ENCODE results near the gene GPR180.

The GPR180 gene

GRCh38 chr13:94657167-94657566, 55.5 kb downstream of the GPR180 start:
- no peak for DNase-seq

- no peak for DNase-seq
Observed at GRCh38 chr13:94658926-94659597, 57.4 kb downstream of the GPR180 start.

GRCh38 chr13:94659598-94659946, 57.9 kb downstream of the GPR180 start:
- no peak for DNase-seq

- DNase-seq = peak in 1 of 2 experiments; percentile 28
Observed at GRCh38 chr13:94660695-94661326, 59.2 kb downstream of the GPR180 start.

GRCh38 chr13:94661406-94661805, 59.7 kb downstream of the GPR180 start:
- DNase-seq = no peak

GRCh38 chr13:94662274-94662945, 60.8 kb downstream of the GPR180 start:
- DNase-seq = no peak

GRCh38 chr13:94664889-94665288, 63.2 kb downstream of the GPR180 start:
- no peak for DNase-seq

GRCh38 chr13:94666065-94666464, 64.4 kb downstream of the GPR180 start:
- no peak for DNase-seq

- DNase-seq = no peak
Observed at GRCh38 chr13:94667190-94667589, 65.5 kb downstream of the GPR180 start.

GRCh38 chr13:94672400-94672799, 70.7 kb downstream of the GPR180 start:
- no peak for DNase-seq

- DNase-seq = no peak
Observed at GRCh38 chr13:94673851-94674250, 72.2 kb downstream of the GPR180 start.

- peak; percentile 33 to 37 for DNase-seq
Observed at GRCh38 chr13:94674609-94675348, 73.1 kb downstream of the GPR180 start.

GRCh38 chr13:94677799-94678198, 76.1 kb downstream of the GPR180 start:
- DNase-seq = no peak

GRCh38 chr13:94678845-94679244, 77.2 kb downstream of the GPR180 start:
- no peak for DNase-seq

- no peak for DNase-seq
Observed at GRCh38 chr13:94679614-94680013, 78.0 kb downstream of the GPR180 start.

GRCh38 chr13:94682229-94682628, 80.6 kb downstream of the GPR180 start:
- no peak for DNase-seq

GRCh38 chr13:94683409-94683808, 81.8 kb downstream of the GPR180 start:
- no peak for DNase-seq

Measured in AML-193 (cell line).